HG03135 (cell line): ENCODE data around the gene CALML3.

Experiments used
- ATAC-seq: cut with Tn5 transposase; IDR thresholded peaks from one replicate; pipeline ENCODE4 v1.9.1; 2021; ENCODE audit warnings: mild to moderate bottlenecking, moderate library complexity; ENCODE audit not compliant: unreplicated experiment

Gene CALML3

DNA sequence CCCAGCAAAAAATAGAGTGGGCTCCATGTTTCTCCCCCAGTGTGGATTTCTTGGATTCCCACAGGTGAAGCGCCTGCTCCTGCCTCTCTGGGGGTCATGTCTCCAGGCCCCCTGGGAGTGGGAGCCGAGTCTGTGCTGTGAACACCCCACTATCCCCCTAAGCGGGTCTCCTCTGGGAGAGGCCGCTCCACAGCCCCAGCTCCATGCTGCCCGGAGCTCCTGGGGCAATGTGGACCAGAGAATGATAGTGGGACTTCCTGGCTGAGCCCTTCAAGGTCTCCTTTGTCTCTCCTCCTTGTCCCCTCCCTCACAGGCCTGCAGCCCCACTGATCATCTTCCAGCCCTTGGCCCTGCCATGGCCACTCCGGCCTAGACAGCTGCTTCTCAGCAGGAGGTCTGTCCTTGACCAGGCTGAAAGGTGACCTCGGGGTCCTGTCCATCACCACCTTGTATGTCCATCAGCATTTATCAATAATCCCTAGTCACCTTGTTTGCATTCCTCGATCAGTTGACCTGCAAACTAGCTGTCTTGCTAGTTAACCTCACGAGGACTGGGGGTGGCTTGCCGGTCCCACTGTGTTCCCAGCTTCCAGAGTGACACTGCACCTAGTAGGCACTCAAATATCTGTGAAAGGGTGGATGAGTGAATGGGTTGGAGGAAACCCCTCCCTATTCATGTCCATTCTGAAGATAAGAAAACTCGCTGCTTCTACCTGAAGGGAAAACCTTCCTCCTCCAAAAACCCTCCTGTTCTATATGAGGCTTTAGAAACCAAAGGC is 776 bp upstream of the CALML3 start:
- no peak for ATAC-seq

GRCh38 chr10:5525561-5526341 is 990 bp downstream of the CALML3 start:
- ATAC-seq, result no peak

- no peak for ATAC-seq
Observed at GRCh38 chr10:5526691-5527331, 2.0 kb downstream of the CALML3 start.

- no peak for ATAC-seq
Observed at GRCh38 chr10:5527332-5528200, 2.8 kb downstream of the CALML3 start.

DNA sequence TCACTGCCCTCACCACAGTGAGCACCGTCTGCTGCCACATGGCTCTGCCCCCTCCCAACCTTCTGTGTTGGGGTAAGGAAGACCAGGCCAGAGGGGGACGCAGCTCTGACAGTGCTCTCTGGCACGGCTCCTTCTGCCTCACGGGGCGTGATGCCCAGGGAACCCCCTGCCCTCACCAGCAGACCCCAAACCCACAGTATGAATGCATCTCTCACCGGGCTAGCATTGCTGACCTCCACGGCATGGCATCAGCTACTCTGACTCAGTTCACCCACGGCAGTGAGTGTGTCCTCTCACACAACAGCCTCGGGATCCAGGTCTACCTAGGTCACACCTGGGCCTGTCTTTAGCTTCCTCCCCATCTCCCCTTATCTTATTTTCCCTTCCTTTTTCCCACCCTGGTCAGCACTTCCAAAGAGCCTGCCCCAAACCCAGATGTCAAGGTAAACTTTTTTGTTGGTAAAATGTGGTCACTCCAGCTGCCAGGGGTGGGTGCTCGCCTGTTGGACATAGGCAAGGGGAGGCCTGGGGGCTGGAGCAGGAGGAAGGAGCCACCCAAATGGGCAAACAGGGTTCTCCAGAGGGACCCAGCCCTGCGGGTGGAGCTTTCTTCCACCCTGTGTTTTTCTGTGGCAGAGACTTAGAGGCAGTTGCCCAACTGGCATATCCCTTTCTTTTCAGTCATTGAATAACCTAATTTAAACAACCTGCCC is 4.4 kb downstream of the CALML3 start:
- ATAC-seq, result no peak

- ATAC-seq, result no peak
Observed at GRCh38 chr10:5529702-5530411, 5.1 kb downstream of the CALML3 start.

DNA sequence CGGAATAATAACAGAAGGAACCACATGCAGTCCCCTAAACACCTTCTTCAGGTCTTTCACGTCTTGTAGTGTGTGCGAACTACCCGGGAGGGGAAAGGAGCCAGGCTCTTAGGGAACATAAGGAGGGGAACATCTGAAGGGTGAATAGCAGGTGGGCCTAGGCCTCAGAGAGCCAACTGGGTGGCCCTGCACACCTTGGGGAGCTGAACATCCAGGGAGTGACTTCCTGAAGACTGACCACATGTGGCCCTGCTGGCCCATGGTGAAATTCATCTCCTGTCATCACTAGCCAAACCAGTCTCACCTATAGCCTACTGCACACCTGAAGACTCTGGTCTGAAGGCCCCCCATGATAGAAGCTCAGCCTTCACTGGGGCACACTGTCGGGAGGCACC is 5.6 kb downstream of the CALML3 start:
- no peak for ATAC-seq

DNA sequence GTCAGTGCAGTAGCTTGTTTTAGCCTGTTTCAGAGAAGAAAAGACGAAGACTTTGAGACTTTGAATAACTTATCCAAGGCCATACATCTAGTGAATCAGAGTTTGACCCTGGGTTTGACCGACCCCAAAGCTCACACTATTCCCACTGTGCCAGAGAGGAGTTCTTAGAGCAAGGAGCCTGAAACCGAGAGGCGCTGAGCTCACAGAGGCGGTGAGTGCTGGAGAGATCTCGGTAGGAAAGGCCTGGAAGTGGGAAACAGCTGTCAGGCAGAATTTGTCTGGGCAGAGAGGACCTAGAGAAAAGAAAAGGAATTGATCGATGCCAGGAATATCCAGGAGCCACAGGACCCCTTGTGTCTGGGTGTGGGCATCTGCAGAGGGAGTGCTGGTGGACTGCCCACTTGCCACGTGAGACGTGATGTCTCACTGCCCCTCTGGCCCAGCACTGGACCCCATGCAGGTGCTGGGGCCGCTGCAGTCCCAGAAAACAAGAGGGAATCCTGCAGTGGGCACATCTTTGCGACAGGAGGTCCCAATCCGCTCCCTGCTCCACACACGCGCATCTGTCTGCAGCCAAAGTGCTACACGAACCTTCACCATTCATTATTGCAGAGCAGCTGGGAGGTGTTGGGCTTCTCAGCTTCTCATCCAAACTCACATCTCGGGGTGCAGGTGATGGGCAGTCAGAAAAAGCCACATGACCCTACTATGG is 6.2 kb downstream of the CALML3 start:
- no peak for ATAC-seq

GRCh38 chr10:5531558-5532306 is 7.0 kb downstream of the CALML3 start:
- no peak for ATAC-seq

- no peak for ATAC-seq
Observed at GRCh38 chr10:5532307-5532605, 7.5 kb downstream of the CALML3 start.

DNA sequence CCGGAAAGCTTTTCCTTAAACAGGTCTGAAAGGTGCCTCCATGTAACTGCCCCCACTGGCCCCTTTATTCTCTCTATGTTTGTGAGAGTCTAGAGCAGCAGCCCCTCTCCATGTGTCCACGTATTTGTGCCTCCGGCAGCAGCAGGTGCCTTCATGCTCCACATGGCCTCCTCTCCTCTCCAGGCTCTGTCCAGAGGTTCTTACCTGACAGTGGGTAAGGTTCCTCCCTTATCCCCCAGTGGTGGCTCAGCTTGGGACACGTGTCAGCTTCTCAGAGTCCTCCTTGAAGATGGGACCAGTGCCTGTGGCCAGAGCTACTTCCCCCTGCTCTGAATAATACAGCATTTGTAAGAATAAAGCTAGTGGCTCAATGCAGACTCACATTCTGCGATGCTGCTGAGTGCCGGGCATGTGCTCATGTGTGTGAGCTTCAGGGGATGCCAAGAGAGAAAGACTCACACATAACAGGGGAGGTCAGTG is 7.9 kb downstream of the CALML3 start:
- no peak for ATAC-seq

DNA sequence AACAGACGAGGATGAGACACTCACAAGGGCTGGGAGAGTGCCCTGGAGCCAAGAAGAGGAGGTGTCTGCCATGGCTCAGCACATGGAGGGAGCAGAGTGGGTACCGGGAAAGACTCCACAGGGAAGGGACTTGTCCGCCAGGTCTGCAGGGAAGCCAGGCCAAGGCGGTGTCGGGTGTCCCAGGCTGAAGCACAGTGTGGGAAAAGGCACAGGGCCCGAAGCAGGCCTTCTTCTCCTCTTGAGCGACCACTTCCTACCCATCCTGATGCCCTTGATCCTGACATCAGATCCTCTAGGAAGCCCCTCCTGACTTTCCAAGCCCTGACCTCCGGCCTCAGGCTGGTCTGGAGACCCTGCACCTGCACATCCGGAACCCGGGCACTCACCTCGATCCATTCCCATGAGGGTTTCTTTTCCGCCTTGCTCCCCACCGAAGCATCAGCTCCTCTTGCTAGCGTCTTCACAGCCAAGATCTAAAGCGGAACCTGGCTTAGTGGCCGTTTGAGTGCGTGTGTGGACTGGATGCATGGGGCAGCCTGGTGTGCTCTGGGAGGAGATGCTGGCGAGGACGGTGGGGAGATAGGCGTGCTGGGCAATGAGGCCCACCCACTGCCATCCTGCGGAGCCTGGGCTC is 8.5 kb downstream of the CALML3 start:
- ATAC-seq, result no peak

DNA sequence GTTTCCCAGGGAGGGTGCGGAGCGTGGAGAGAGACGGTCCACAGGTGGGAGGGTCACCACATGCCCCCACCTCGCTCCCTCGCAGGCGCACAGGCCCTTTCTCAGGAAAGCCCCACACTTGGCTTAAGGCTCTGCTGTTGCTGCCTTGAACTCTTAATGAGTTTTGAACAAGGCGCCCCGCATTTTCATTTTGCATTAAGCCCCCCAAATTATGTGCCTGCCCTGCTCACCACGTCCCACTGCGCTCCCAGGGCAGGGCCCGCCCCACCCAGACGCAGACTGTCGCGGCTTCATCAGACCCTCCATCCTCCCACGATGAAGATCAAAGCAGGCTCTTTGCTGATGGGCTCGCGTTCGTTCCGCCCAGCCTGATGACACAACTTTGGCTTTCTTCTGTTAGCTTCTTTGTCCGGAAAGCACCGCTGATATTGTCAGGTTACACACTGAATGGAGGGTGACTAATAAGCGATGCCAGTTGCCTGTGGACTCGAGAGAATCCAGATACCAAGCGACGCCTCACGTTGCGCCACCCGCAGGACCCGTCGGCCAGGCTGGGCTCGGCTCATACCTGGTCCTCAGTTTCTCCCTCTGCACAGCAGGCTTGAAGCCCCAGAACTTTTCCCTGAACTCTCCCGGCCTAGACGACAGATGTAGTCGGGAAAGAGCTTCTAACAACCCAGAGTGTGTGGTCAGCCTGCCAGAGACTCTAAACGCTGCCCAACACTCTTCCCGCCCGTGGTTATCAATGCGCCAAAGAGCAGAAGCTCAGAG is 9.5 kb downstream of the CALML3 start:
- ATAC-seq, result no peak

GRCh38 chr10:5534880-5535856 is 10.4 kb downstream of the CALML3 start:
- no peak for ATAC-seq

GRCh38 chr10:5536486-5537081 is 11.8 kb downstream of the CALML3 start:
- no peak for ATAC-seq

GRCh38 chr10:5537684-5538083 is 12.9 kb downstream of the CALML3 start:
- ATAC-seq, result no peak
